Activated CD8-positive, alpha-beta T cell treated with anti-CD3 and anti-CD28 coated beads for 36 hours (primary cell): ENCODE results near the gene USP44. TPM values are rescaled to one million over a fixed set of nuclear protein-coding genes. Genes with fewer than 3 reads are reported as not detected.

ENCODE experiments used
- ATAC-seq: fragments of 200-7000 bp; cut with Tn5 transposase; one replicate; pipeline ENCODE4 v1.10.0; 2021; ENCODE audit warnings: mild to moderate bottlenecking, moderate library complexity
- CTCF ChIA-PET: fragments of 350-600 bp; sonication (Branson Sonifier 250); formaldehyde crosslinking; loops from one replicate; lab custom pipeline; 2021; ENCODE audit warnings: antibody characterized with exemption; lab: Charles Lee
- POLR2A ChIA-PET: fragments of 350-600 bp; sonication (Branson Sonifier 250); formaldehyde crosslinking; loops from one replicate; lab custom pipeline; 2021; ENCODE audit warnings: antibody characterized with exemption; lab: Charles Lee
- DNase-seq: peaks from one replicate; pipeline ENCODE4 v3.0.0-alpha.2; 2020
- H3K27ac Mint-ChIP-seq: one replicate; pipeline ENCODE4 v1.8.0; 2021; ENCODE audit warnings: mild to moderate bottlenecking, mixed read lengths
- H3K27me3 Mint-ChIP-seq: one replicate; pipeline ENCODE4 v1.8.0; 2021; ENCODE audit warnings: mixed read lengths
- H3K36me3 Mint-ChIP-seq: one replicate; pipeline ENCODE4 v1.8.0; 2021; ENCODE audit warnings: low read depth, mixed read lengths
- H3K4me1 Mint-ChIP-seq: one replicate; pipeline ENCODE4 v1.8.0; 2021; ENCODE audit warnings: low read depth, mixed read lengths
- H3K4me3 Mint-ChIP-seq: one replicate; pipeline ENCODE4 v1.8.0; 2021; ENCODE audit warnings: mild to moderate bottlenecking, moderate library complexity, mixed read lengths
- H3K9me3 Mint-ChIP-seq: one replicate; pipeline ENCODE4 v1.8.0; 2021; ENCODE audit warnings: mixed read lengths
- intact Hi-C: fragments of 100-400 bp; cut with micrococcal nuclease; formaldehyde crosslinking; loops from one replicate; pipeline ENCODE4 v1.10.0; 2022
- total RNA-seq, 2 experiments: library from RNA; stranded (reverse); gene quantifications; one replicate each; pipeline ENCODE4 v1.2.3, GENCODE V29; 2021
- TF ChIP-seq, protein P1 (sequence below): fragments of 200-600 bp; IDR thresholded peaks from one replicate; pipeline ENCODE4 v1.8.0; 2022; ENCODE audit warnings: antibody characterized with exemption, mild to moderate bottlenecking

Gene USP44
- total RNA-seq, 2 experiments from 2014 or later, result 15.2 to 15.5 TPM

DNA sequence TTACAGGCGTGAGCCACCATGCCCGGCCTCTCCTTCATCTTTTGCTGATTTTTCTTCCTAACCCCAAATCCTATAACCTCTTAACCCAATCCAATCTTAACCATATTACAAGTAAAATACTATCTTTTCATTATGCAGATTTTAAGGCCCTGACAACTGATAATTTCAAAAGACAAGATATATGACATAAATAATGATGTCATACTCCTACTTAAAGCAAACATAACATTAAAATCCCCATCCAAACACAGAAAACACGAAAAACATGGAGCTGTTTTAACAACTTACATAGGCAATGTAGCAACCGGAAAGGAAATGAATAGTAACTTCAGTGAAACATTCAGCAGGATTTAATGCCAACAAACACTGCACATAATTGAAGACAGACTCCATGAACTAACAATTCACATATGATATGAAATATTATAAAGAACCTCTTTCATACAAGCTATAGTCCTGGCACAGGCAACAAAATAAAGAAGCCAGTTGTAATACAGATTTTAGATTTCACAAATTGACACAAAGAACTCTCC is 21.5 kb downstream of the USP44 start:
- H3K36me3 Mint-ChIP-seq, result peaks cover 16% of the 10 kb centered on the region
- H3K27ac Mint-ChIP-seq, result no peak overlapping the region
- no peaks in the 10 kb centered on the region for H3K9me3 Mint-ChIP-seq
- H3K4me1 Mint-ChIP-seq, result peaks cover 13% of the 10 kb centered on the region
- POLR2A ChIA-PET, result interaction anchor here (0.9 kb wide), 1 partner anchor 18 kb away, joined by 3 read pairs; no protein-coding TSS in a partner anchor
- DNase-seq (no peak), ATAC-seq (no peak)
- no peak overlapping the region for H3K4me3 Mint-ChIP-seq
- TF ChIP-seq, protein P1, sequence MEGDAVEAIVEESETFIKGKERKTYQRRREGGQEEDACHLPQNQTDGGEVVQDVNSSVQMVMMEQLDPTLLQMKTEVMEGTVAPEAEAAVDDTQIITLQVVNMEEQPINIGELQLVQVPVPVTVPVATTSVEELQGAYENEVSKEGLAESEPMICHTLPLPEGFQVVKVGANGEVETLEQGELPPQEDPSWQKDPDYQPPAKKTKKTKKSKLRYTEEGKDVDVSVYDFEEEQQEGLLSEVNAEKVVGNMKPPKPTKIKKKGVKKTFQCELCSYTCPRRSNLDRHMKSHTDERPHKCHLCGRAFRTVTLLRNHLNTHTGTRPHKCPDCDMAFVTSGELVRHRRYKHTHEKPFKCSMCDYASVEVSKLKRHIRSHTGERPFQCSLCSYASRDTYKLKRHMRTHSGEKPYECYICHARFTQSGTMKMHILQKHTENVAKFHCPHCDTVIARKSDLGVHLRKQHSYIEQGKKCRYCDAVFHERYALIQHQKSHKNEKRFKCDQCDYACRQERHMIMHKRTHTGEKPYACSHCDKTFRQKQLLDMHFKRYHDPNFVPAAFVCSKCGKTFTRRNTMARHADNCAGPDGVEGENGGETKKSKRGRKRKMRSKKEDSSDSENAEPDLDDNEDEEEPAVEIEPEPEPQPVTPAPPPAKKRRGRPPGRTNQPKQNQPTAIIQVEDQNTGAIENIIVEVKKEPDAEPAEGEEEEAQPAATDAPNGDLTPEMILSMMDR, result no peak
- CTCF ChIA-PET, result no interaction called here
- no peaks in the 10 kb centered on the region for H3K27me3 Mint-ChIP-seq
- intact Hi-C loops, result no loop called here

DNA sequence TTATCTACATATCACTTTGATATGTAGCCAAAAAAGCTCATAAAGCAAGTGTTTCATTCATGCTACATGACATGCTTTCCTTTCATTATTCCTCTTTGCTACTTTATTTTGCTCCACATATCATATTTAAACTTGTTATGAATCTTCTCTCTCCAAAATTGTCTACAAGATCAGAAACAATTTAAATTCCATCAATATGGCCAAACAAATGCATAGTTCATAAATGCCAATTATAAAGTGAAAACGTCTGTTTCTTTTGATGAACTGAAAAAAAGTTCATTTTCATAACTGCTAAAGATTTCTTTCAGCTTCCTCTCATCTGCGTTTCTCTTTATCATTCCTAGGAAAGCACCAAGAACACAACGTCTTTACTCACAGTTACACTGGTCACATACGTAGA is 22.8 kb downstream of the USP44 start:
- no peak for ATAC-seq
- no peak overlapping the region for H3K27ac Mint-ChIP-seq
- H3K4me3 Mint-ChIP-seq, result no peak overlapping the region
- peaks cover 10% of the 10 kb centered on the region for H3K36me3 Mint-ChIP-seq
- intact Hi-C loops, result no loop called here
- H3K9me3 Mint-ChIP-seq, result no peaks in the 10 kb centered on the region
- POLR2A ChIA-PET, result interaction anchor here (0.5 to 0.9 kb wide), 4 partner anchors 19 to 186 kb away, joined by 3 to 4 read pairs (median 3); no protein-coding TSS in a partner anchor
- TF ChIP-seq, protein P1, result no peak
- H3K27me3 Mint-ChIP-seq, result no peaks in the 10 kb centered on the region
- peaks cover 11% of the 10 kb centered on the region for H3K4me1 Mint-ChIP-seq
- CTCF ChIA-PET, result interaction anchor here (1.8 kb wide), 1 partner anchor 10 kb away, joined by 8 read pairs; no protein-coding TSS in a partner anchor
- DNase-seq, result no peak

DNA sequence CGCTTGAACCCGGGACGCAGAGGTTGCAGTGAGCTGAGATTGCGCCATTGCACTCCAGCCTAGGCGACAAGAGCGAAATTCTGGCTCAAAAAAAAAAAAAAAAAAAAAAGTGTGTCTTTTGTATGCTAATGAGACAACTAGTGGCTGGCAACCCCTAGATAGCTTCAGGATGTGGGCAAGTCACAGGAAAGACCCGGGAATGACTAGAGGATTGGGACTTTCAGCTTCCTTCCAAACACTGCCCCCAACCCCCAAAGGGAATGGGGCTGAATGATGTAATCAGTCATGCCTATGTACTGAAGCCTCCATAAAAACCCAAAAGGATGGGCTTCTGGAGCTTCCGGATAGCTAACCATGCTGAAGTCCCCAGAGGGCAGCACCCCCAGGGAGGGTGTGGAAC is 28.6 kb downstream of the USP44 start:
- Mint-ChIP-seq H3K36me3 (peaks cover 4% of the 10 kb centered on the region), H3K27me3 (no peaks in the 10 kb centered on the region), H3K4me3 (no peak overlapping the region), H3K27ac (no peak overlapping the region), H3K4me1 (no peaks in the 10 kb centered on the region), H3K9me3 (no peaks in the 10 kb centered on the region)
- DNase-seq (no peak), ATAC-seq (no peak)
- POLR2A ChIA-PET, result interaction anchor here (0.7 kb wide), 1 partner anchor 12 kb away, joined by 3 read pairs; no protein-coding TSS in a partner anchor
- TF ChIP-seq, protein P1, result no peak
- intact Hi-C loops, result no loop called here
- CTCF ChIA-PET, result interaction anchor here (0.9 to 1.6 kb wide), 2 partner anchors 9 to 13 kb away, joined by 3 to 7 read pairs; no protein-coding TSS in a partner anchor

DNA sequence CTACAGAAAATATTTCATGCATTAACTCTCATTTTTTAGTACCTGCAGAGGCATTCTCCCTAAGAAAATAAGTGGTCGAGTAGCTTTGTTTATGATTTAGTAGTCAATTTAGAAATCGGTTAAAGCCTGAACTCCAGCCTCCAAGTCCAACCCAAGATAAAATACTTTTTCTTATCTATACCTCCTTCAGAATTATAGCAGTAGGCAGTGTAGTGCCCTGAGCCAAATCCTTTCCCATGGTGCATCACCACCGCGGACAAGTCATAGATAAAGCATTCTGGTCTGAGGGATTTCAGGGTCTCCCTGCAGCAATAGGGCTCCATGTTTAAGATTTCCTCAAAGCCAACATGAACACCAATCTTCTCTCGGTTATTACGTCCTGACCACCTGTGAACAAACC is 30.5 kb downstream of the USP44 start:
- ChIA-PET CTCF (interaction anchor here (2.0 kb wide), 1 partner anchor 13 kb away, joined by 6 read pairs; no protein-coding TSS in a partner anchor), POLR2A (no interaction called here)
- no peaks in the 10 kb centered on the region for H3K9me3 Mint-ChIP-seq
- ATAC-seq (no peak), DNase-seq (no peak)
- no peak overlapping the region for H3K27ac Mint-ChIP-seq
- H3K27me3 Mint-ChIP-seq, result no peaks in the 10 kb centered on the region
- intact Hi-C loops, result no loop called here
- no peak overlapping the region for H3K4me3 Mint-ChIP-seq
- H3K4me1 Mint-ChIP-seq, result peaks cover 2% of the 10 kb centered on the region
- TF ChIP-seq, protein P1, result no peak
- peaks cover 9% of the 10 kb centered on the region for H3K36me3 Mint-ChIP-seq

DNA sequence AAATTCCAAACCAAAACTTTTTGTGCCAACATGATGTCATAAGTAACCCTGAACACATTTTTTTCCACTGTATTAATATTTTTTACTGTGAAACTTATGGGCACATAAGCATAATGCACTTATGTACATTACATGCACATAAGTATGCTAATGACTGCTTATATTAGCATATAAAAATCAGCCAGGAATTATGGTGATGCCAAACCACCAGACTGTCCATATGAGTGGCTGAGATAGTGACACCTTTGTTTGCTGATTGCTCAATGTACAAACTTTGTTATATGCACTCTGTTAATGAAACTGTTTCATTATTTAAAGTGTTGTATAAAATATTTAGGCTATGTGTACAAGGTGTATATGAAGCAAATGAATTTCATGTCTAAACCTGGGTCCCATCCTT is 32.3 kb downstream of the USP44 start:
- H3K4me1 Mint-ChIP-seq, result peaks cover 2% of the 10 kb centered on the region
- H3K36me3 Mint-ChIP-seq, result peaks cover 18% of the 10 kb centered on the region
- no peaks in the 10 kb centered on the region for H3K27me3 Mint-ChIP-seq
- DNase-seq (no peak), ATAC-seq (no peak)
- no peaks in the 10 kb centered on the region for H3K9me3 Mint-ChIP-seq
- no peak overlapping the region for H3K27ac Mint-ChIP-seq
- ChIA-PET CTCF (interaction anchor here (5.1 kb wide), 1 partner anchor 15 kb away, joined by 21 read pairs; no protein-coding TSS in a partner anchor), POLR2A (no interaction called here)
- no peak overlapping the region for H3K4me3 Mint-ChIP-seq
- intact Hi-C loops, result no loop called here
- TF ChIP-seq, protein P1, result no peak
